ENCODE measurements around the gene NAB2. TPM values are rescaled to one million over a fixed set of nuclear protein-coding genes. Genes with fewer than 3 reads are reported as not detected.

The NAB2 gene
- polyA plus RNA-seq, 3 donors: 1.00 to 8.3 (median 2.7) TPM

GRCh38 chr12:57080855-57081254 is 8.1 kb upstream of the NAB2 start:
- Mint-ChIP-seq H3K4me1 (peaks cover 26% of the 10 kb centered on the region), H3K36me3 (no peaks in the 10 kb centered on the region), H3K27me3 (ENCODE audit: low read depth in 3 of 3) (peaks cover 0 to 3% (median 0%) of the 10 kb centered on the region in 3 donors), H3K27ac (peak overlapping the region in 1 of 7 donors; percentile 50), H3K9me3 (peaks cover 0 to 2% (median 0%) of the 10 kb centered on the region in 7 donors), H3K4me3 (no peak overlapping the region)
- Histone ChIP-seq H4K20me1 (ENCODE audit: insufficient read depth, low read length) (no peaks in the 10 kb centered on the region), H3K9ac (ENCODE audit: insufficient read depth, low read length, poor library complexity, severe bottlenecking) (no peak overlapping the region), H2AFZ (ENCODE audit: insufficient read depth, low read depth, low read length, poor library complexity, severe bottlenecking) (no peak overlapping the region), H3K9me3 (replicated peaks in 1 of 2; ENCODE audit: control insufficient read depth in 1 of 2, insufficient read depth in 1 of 2, low read length in 2 of 2) (no peaks in the 10 kb centered on the region), H3K27ac (ENCODE audit: low read depth in 1 of 2, low read length in 2 of 2) (no peak overlapping the region), H3K79me2 (ENCODE audit: insufficient read depth, low read length) (peaks cover 23% of the 10 kb centered on the region), H3K4me1 (ENCODE audit: control insufficient read depth in 1 of 2, insufficient read depth in 2 of 2, low read length in 2 of 2) (peaks cover 19 to 22% of the 10 kb centered on the region in 2 donors), H3K4me3 (replicated peaks in 1 of 3; ENCODE audit: low read depth in 2 of 3, low read length in 3 of 3) (no peak overlapping the region), H3K27me3 (ENCODE audit: control insufficient read depth in 2 of 2, insufficient read depth in 2 of 2, low read length in 2 of 2) (no peaks in the 10 kb centered on the region), H3K36me3 (replicated peaks in 1 of 2; ENCODE audit: control insufficient read depth in 1 of 2, insufficient read depth in 2 of 2, low read length in 2 of 2) (no peaks in the 10 kb centered on the region), H3K4me2 (replicated peaks; ENCODE audit: extremely low read depth, low read length, poor library complexity, severe bottlenecking) (no peak overlapping the region)
- TF ChIP-seq CTCF (IDR thresholded peaks at IDR 0.05): no peak
- DNase-seq: no peak
- whole genome bisulfite sequencing (ENCODE audit: insufficient coverage): no CpG with 5 or more reads among the region's 1 CpG
- intact Hi-C loops (cut with micrococcal nuclease): no loop called here

- peak overlapping the region; percentile 77 for H3K9ac ChIP-seq (ENCODE audit: insufficient read depth, low read length, poor library complexity, severe bottlenecking)
- Mint-ChIP-seq H3K9me3 (peaks cover 0 to 2% (median 0%) of the 10 kb centered on the region in 7 donors), H3K4me1 (peaks cover 40% of the 10 kb centered on the region), H3K4me3 (peak overlapping the region; percentile 90 to 96), H3K27ac (peak overlapping the region in 5 of 7 donors; percentile 51 to 97 (median 72)), H3K36me3 (peaks cover 4% of the 10 kb centered on the region in 2 donors), H3K27me3 (ENCODE audit: low read depth in 3 of 3) (peaks cover 0 to 12% (median 7%) of the 10 kb centered on the region in 3 donors)
- H3K4me1 ChIP-seq (ENCODE audit: control insufficient read depth in 1 of 2, insufficient read depth in 2 of 2, low read length in 2 of 2): peaks cover 43 to 48% of the 10 kb centered on the region in 2 donors
- no peaks in the 10 kb centered on the region for H3K27me3 ChIP-seq (ENCODE audit: control insufficient read depth in 2 of 2, insufficient read depth in 2 of 2, low read length in 2 of 2)
- H3K27ac ChIP-seq (ENCODE audit: low read depth in 1 of 2, low read length in 2 of 2): peak overlapping the region in 1 of 2 donors; percentile 67
- peak overlapping the region; percentile 76 for H2AFZ ChIP-seq (ENCODE audit: insufficient read depth, low read depth, low read length, poor library complexity, severe bottlenecking)
- DNase-seq: peak in 1 of 3 donors; percentile 20
- H3K79me2 ChIP-seq (ENCODE audit: insufficient read depth, low read length): no peaks in the 10 kb centered on the region
- intact Hi-C loops (cut with micrococcal nuclease): no loop called here
- H3K36me3 ChIP-seq (replicated peaks in 1 of 2; ENCODE audit: control insufficient read depth in 1 of 2, insufficient read depth in 2 of 2, low read length in 2 of 2): no peaks in the 10 kb centered on the region
- 0% methylated on average over 2 of the region's 12 CpGs for WGBS (ENCODE audit: insufficient coverage)
- H3K4me2 ChIP-seq (replicated peaks; ENCODE audit: extremely low read depth, low read length, poor library complexity, severe bottlenecking): peak overlapping the region; percentile 82
- H3K9me3 ChIP-seq (replicated peaks in 1 of 2; ENCODE audit: control insufficient read depth in 1 of 2, insufficient read depth in 1 of 2, low read length in 2 of 2): no peaks in the 10 kb centered on the region
- peak overlapping the region in 2 of 3 experiments; percentile 86 to 90 for H3K4me3 ChIP-seq (replicated peaks in 1 of 3; ENCODE audit: low read depth in 2 of 3, low read length in 3 of 3)
- no peak for TF ChIP-seq CTCF (IDR thresholded peaks at IDR 0.05)
- peaks cover 7% of the 10 kb centered on the region for H4K20me1 ChIP-seq (ENCODE audit: insufficient read depth, low read length)
Observed at GRCh38 chr12:57085999-57086492, 2.9 kb upstream of the NAB2 start.
